OCI-LY3 (cell line): Measurements from ENCODE around the gene ESYT1.
A peak's percentile ranks its signal among the peaks of the same experiment; 100 is the strongest.

Experiments used
- H2AFZ ChIP-seq: fragments of 200-600, 300-600 bp; shearing (Covaris generic); 2 replicates; pipeline ENCODE4 v1.6.0; 2014; ENCODE audit warnings: antibody characterized with exemption, low read depth, low read length
- H3K27ac ChIP-seq: fragments of 200-600, 300-600 bp; sonication (generic); 2 replicates; pipeline ENCODE4 v1.5.1; 2014; ENCODE audit warnings: mild to moderate bottlenecking, low read length, moderate library complexity, mixed read lengths
- H3K27me3 ChIP-seq: fragments of 200-600, 300-600 bp; sonication (generic); 2 replicates; pipeline ENCODE4 v1.6.1; 2014; ENCODE audit warnings: low read depth, low read length, mixed read lengths
- H3K36me3 ChIP-seq: fragments of 200-600, 300-600 bp; sonication (generic); replicated peaks from 2 replicates; pipeline ENCODE3; 2014; ENCODE audit warnings: low read depth, low read length, mixed read lengths
- H3K4me1 ChIP-seq: fragments of 300-600, 200-600 bp; sonication (generic); 2 replicates; pipeline ENCODE4 v1.6.1; 2014; ENCODE audit warnings: low read length, mixed read lengths
- H3K4me2 ChIP-seq: fragments of 200-600, 300-600 bp; sonication (generic); 2 replicates; pipeline ENCODE4 v1.6.1; 2014; ENCODE audit warnings: low read length, mixed read lengths
- H3K4me3 ChIP-seq: fragments of 300-600, 200-600 bp; sonication (generic); 2 replicates; pipeline ENCODE4 v1.5.1; 2014; ENCODE audit warnings: antibody characterized with exemption, mild to moderate bottlenecking, low read length, moderate library complexity
- H3K79me2 ChIP-seq: fragments of 300-600, 200-600 bp; shearing (Covaris generic); 2 replicates; pipeline ENCODE4 v1.6.1; 2014; ENCODE audit warnings: mild to moderate bottlenecking, low read length, mixed read lengths
- H3K9ac ChIP-seq: fragments of 300-600, 200-600 bp; shearing (Covaris generic); 2 replicates; pipeline ENCODE4 v1.6.0; 2014; ENCODE audit warnings: mild to moderate bottlenecking, low read length, moderate library complexity
- H3K9me3 ChIP-seq: fragments of 200-600, 300-600 bp; shearing (Covaris generic); 2 replicates; pipeline ENCODE4 v1.6.1; 2014; ENCODE audit warnings: low read length, mixed read lengths; ENCODE audit not compliant: insufficient read depth
- H4K20me1 ChIP-seq: fragments of 200-600, 300-600 bp; sonication (generic); 2 replicates; pipeline ENCODE4 v1.6.1; 2016; ENCODE audit warnings: low read length, mixed read lengths; ENCODE audit not compliant: insufficient read depth
- EZH2phosphoT487 ChIP-seq: fragments of 200-600 bp; shearing (Covaris generic); IDR thresholded peaks from 2 replicates; pipeline ENCODE4 v1.6.1; 2018; ENCODE audit warnings: antibody characterized with exemption, mixed run types, low read depth
- TF ChIP-seq, protein P1 (sequence below): fragments of 200-600, 300-600 bp; sonication (generic); IDR thresholded peaks from 2 replicates; pipeline ENCODE4 v1.5.1; 2014; ENCODE audit warnings: antibody characterized with exemption, low read length, low read depth

The ESYT1 gene, protein sequence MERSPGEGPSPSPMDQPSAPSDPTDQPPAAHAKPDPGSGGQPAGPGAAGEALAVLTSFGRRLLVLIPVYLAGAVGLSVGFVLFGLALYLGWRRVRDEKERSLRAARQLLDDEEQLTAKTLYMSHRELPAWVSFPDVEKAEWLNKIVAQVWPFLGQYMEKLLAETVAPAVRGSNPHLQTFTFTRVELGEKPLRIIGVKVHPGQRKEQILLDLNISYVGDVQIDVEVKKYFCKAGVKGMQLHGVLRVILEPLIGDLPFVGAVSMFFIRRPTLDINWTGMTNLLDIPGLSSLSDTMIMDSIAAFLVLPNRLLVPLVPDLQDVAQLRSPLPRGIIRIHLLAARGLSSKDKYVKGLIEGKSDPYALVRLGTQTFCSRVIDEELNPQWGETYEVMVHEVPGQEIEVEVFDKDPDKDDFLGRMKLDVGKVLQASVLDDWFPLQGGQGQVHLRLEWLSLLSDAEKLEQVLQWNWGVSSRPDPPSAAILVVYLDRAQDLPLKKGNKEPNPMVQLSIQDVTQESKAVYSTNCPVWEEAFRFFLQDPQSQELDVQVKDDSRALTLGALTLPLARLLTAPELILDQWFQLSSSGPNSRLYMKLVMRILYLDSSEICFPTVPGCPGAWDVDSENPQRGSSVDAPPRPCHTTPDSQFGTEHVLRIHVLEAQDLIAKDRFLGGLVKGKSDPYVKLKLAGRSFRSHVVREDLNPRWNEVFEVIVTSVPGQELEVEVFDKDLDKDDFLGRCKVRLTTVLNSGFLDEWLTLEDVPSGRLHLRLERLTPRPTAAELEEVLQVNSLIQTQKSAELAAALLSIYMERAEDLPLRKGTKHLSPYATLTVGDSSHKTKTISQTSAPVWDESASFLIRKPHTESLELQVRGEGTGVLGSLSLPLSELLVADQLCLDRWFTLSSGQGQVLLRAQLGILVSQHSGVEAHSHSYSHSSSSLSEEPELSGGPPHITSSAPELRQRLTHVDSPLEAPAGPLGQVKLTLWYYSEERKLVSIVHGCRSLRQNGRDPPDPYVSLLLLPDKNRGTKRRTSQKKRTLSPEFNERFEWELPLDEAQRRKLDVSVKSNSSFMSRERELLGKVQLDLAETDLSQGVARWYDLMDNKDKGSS

DNA sequence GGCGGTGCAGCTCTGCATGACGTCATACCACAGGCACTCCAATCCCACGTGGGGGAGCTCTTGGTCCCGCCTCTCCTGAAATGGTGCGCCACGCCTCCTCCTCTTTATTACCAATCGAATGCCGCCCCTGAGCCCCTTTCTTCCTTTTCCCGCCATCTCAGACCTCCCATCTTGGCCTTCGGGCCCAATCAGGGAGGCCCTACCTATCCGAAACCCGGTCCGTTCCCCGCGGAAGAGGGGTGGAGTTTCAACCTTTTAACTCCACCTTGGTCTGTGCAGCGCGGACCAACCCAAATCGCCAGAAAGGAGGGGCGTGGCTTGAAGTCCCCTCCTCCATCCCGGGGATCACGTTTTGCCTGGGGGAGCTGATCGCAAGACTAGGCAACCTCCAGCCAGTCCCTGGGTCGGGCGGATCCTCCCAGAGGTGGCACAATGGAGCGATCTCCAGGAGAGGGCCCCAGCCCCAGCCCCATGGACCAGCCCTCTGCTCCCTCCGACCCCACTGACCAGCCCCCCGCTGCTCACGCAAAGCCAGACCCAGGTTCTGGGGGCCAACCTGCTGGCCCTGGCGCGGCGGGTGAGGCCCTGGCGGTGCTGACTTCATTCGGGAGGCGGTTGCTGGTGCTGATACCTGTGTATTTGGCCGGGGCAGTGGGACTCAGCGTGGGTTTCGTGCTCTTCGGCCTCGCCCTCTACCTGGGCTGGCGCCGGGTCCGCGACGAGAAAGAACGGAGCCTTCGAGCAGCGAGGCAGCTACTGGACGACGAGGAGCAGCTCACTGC lies at the start of gene ESYT1:
ESYT1 (plus strand) TSS at position 380 of the 782 bp plus-strand sequence; CDS start at position 433, 53 bp downstream.
- Histone ChIP-seq H3K4me1 (peaks cover 29% of the 10 kb centered on the region), H2AFZ (peak within 1 kb of the TSS; percentile 49; the same call in 1 of the 2 replicates), H3K9me3 (no peaks in the 10 kb centered on the region), H3K4me3 (peak within 1 kb of the TSS; percentile 97), H3K4me2 (peak within 1 kb of the TSS; percentile 96), H3K9ac (peak within 1 kb of the TSS; percentile 94), H3K27ac (peak within 1 kb of the TSS; percentile 97), H3K36me3 (peaks cover 24% of the 10 kb centered on the region), H3K27me3 (no peaks in the 10 kb centered on the region), H4K20me1 (no peaks in the 10 kb centered on the region), H3K79me2 (peaks cover 11% of the 10 kb centered on the region)
- TF ChIP-seq, protein P1, sequence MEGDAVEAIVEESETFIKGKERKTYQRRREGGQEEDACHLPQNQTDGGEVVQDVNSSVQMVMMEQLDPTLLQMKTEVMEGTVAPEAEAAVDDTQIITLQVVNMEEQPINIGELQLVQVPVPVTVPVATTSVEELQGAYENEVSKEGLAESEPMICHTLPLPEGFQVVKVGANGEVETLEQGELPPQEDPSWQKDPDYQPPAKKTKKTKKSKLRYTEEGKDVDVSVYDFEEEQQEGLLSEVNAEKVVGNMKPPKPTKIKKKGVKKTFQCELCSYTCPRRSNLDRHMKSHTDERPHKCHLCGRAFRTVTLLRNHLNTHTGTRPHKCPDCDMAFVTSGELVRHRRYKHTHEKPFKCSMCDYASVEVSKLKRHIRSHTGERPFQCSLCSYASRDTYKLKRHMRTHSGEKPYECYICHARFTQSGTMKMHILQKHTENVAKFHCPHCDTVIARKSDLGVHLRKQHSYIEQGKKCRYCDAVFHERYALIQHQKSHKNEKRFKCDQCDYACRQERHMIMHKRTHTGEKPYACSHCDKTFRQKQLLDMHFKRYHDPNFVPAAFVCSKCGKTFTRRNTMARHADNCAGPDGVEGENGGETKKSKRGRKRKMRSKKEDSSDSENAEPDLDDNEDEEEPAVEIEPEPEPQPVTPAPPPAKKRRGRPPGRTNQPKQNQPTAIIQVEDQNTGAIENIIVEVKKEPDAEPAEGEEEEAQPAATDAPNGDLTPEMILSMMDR = no peak
- no peak for TF ChIP-seq EZH2phosphoT487

DNA sequence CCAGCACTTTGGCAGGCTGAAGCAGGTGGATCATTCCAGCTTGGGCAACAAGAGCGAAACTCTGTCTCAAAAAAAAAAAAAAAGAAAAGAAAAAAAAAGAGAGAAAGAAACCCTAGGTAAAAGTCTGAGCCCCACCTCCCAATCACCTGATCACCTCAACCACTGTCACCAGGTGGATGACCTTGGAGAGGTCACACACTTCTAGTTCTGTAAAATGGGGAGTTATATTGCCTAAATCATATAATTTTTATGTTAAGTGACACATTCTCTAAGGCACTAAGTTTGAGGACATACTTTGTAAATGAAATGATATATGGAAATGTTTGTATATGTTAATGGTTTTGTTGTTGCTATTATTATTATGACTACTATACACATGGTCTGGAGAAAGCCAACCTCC lies 49.6 kb upstream of the ESYT1 start:
- Histone ChIP-seq H3K4me1 (no peaks in the 10 kb centered on the region), H3K27ac (no peak overlapping the region), H4K20me1 (no peaks in the 10 kb centered on the region), H3K4me2 (no peak overlapping the region; the same call in 1 of the 2 replicates), H2AFZ (no peak overlapping the region), H3K79me2 (no peaks in the 10 kb centered on the region), H3K9me3 (no peaks in the 10 kb centered on the region), H3K27me3 (peaks cover 27% of the 10 kb centered on the region), H3K4me3 (no peak overlapping the region), H3K9ac (no peak overlapping the region), H3K36me3 (no peaks in the 10 kb centered on the region)
- TF ChIP-seq, protein P1 = no peak

DNA sequence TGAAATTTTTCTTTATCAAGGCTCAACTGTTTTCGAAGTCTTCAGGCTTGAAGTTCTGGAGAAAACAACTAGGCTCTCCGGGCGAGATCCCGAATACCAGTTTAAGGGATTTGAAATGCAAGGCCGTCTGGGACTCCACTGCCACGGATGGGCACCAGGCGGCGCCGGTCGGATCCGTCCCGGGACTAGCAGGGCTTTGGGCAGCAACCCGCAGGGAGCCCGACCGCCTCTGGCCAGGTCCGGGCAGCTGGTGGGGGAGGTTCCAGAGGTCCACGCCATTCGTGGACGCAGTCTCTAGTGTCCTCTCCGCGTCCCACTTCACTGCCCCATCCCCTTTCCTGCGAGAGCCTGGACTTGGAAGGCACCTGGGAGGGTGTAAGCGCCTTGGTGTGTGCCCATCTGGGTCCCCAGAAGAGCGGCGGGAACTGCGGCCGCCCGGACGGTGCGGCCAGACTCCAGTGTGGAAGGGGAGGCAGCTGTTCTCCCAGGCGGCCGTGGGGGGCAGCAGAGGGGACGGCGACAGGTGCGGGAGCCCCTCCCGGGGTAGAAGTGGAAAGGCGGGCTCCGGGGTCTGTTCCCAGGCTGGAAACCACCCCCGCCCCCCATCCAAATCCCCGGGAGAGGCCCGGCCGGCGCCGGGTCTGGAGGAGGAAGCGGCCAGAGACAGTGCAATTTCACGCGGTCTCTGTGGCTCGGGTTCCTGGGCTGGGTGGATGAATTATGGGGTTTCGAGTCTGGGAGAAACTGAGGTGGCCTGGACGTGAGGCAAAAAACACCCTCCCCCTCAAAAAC lies 48.9 kb upstream of the ESYT1 start:
- Histone ChIP-seq H3K27me3 (peaks cover 33% of the 10 kb centered on the region), H3K9me3 (no peaks in the 10 kb centered on the region)

More for the DNA sequence above, 48.9 kb upstream of the ESYT1 start:
- no peaks in the 10 kb centered on the region for H3K4me1 ChIP-seq
- H3K27ac ChIP-seq = no peak overlapping the region
- H2AFZ ChIP-seq = peak overlapping the region; percentile 95
- no peaks in the 10 kb centered on the region for H3K36me3 ChIP-seq
- peak overlapping the region; percentile 86 for H3K4me3 ChIP-seq
- H3K79me2 ChIP-seq = no peaks in the 10 kb centered on the region
- peak overlapping the region; percentile 78 for H3K4me2 ChIP-seq
- no peaks in the 10 kb centered on the region for H4K20me1 ChIP-seq
- no peak for TF ChIP-seq EZH2phosphoT487
- TF ChIP-seq, protein P1 = peak; percentile 37
- H3K9ac ChIP-seq = peak overlapping the region; percentile 65
